Psoas muscle (tissue), 8 donors: ENCODE data around the gene SH2B3. TPM values are rescaled to one million over a fixed set of nuclear protein-coding genes. Genes with fewer than 3 reads are reported as not detected.
"Not testable (repeated sequence)": the region's sequence is repeated elsewhere in the genome, so short reads cannot be mapped to it uniquely, and the experiment has no call there.

Experiments used
- ATAC-seq, 4 donors: fragments of 200-7000 bp; cut with Tn5 transposase; one replicate each; pipeline ENCODE4 v1.9.1; 2020; ENCODE audit warnings: moderate library complexity in 3 of 4, mild to moderate bottlenecking in 2 of 4
- DNase-seq, 2 donors: peaks; one replicate each; pipeline ENCODE4 v3.0.0-alpha.2; 2020
- H3K27ac ChIP-seq: fragments of 200-600 bp; one replicate; pipeline ENCODE4 v1.8.0; 2022
- H3K27me3 ChIP-seq, 3 donors: fragments of 200-600 bp in 1 of 3; one replicate each; pipeline versions ENCODE4 v1.6.1 to v1.8.0; 2013 to 2022; ENCODE audit warnings: low read length in 2 of 3, mild to moderate bottlenecking in 2 of 3, moderate library complexity in 1 of 3; ENCODE audit not compliant: insufficient read depth in 3 of 3
- H3K36me3 ChIP-seq, 2 donors: fragments of 200-600 bp in 1 of 2; one replicate each; pipeline versions ENCODE4 v1.6.1 to v1.8.0; 2013 to 2022; ENCODE audit warnings: low read depth in 1 of 2, mild to moderate bottlenecking in 1 of 2, moderate library complexity in 1 of 2; ENCODE audit not compliant: insufficient read depth in 1 of 2
- H3K4me1 ChIP-seq: fragments of 200-600 bp; one replicate; pipeline ENCODE4 v1.8.0; 2022
- H3K4me3 ChIP-seq: fragments of 200-600 bp; one replicate; pipeline ENCODE4 v1.8.0; 2022; ENCODE audit warnings: mild to moderate bottlenecking
- H3K9me3 ChIP-seq: fragments of 200-600 bp; one replicate; pipeline ENCODE4 v1.8.0; 2022
- WGBS, 3 donors: extraction: QIAGEN DNeasy Blood & Tissue Kit; methylation state at CpG; one replicate each; pipeline versions ENCODE4 v1.1.6 to v1.1.7; 2013; 5-methylcytosine and 5-hydroxymethylcytosine counted together
- intact Hi-C, 2 donors: fragments of 100-400 bp; cut with DNase I; formaldehyde crosslinking; loops; one replicate each; pipeline versions ENCODE4 v1.11.0 to v1.14.2; 2022
- polyA plus RNA-seq, 3 donors: library from polyadenylated mRNA; stranded (reverse); fragments of 200-250 nt; gene quantifications; one replicate each; pipeline ENCODE4 v1.2.3, GENCODE V29; 2013
- total RNA-seq, 4 donors: library from RNA; stranded (reverse); fragmentation: NEBNext Ultra II Directional in 2 of 4; extraction: Animal tissue kit (Norgen Biotek cat#: 25700) in 2 of 4; gene quantifications; one replicate each; pipeline versions ENCODE4 v1.2.1 to v1.2.4, GENCODE V29; 2021 to 2023
- TF ChIP-seq, protein P1 (sequence below): fragments of 200-600 bp; IDR thresholded peaks from one replicate; pipeline ENCODE4 v1.8.0; 2022; ENCODE audit warnings: antibody characterized with exemption
- donor health status: healthy with polysubstance abuse.
- donor health status: DM: no; HTN: no; CAD: no; lungs with moderate emphysema.
- donor health status: Bipolar disorder and iron deficiency.
- donor health status: healthy.
- donor health status: DM: yes; HTN: yes; CAD: no.
- donor health status: DM: no; HTN: no; CAD: no.
- donor health status: DM: no; HTN: no; CAD: no.
- donor health status: DM: yes; HTN: yes; CAD: no.

SH2B3 gene
- total and polyA plus RNA-seq, 7 donors, result 4.4 to 25.0 (median 11.9) TPM

DNA sequence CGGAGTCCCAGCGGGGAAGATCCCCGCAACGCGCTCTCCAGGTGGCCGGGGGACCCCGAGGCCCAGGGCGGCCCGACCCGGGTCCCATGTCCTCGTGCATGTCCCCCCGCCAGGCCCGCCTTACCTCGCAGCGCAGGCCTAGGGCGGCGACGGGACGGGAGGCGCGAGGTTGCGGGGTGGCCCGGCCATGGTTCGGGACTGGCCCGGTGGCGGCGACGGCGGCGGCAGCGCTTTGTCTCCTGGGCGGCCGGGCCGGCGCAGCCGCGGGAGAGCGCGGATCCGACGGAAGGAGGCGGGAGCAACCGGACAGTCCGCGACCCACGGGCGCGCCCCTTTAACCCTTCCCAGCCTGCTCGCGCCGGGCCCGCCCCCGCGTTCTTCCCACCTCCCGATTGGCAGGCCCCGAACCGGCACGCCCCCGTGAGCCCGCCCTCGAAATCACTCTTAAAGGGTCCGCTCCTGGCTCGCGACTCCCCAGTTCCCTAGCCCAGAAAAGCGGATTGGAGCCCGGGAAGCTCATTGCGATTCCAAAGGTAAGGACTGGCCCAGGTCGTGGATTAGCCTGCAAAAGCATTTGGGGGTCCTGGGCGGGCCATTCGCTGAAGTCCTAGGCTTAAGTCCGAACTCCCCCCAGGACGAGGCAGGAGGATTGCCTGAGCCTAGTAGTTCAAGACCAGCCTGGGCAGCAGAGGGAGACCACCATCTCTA, 36.8 kb upstream of the SH2B3 start, which contains the start of gene PHETA1:
PHETA1 (minus strand) TSS at position 308 of the 708 bp plus-strand sequence. CDS start 5,668 bp downstream, outside the sequence.
- H3K4me1 ChIP-seq, result peaks cover 16% of the 10 kb centered on the region
- peak; percentile 98 to 99 (median 99) for ATAC-seq
- H3K36me3 ChIP-seq, result peaks cover 0 to 11% of the 10 kb centered on the region in 2 donors
- TF ChIP-seq, protein P1, sequence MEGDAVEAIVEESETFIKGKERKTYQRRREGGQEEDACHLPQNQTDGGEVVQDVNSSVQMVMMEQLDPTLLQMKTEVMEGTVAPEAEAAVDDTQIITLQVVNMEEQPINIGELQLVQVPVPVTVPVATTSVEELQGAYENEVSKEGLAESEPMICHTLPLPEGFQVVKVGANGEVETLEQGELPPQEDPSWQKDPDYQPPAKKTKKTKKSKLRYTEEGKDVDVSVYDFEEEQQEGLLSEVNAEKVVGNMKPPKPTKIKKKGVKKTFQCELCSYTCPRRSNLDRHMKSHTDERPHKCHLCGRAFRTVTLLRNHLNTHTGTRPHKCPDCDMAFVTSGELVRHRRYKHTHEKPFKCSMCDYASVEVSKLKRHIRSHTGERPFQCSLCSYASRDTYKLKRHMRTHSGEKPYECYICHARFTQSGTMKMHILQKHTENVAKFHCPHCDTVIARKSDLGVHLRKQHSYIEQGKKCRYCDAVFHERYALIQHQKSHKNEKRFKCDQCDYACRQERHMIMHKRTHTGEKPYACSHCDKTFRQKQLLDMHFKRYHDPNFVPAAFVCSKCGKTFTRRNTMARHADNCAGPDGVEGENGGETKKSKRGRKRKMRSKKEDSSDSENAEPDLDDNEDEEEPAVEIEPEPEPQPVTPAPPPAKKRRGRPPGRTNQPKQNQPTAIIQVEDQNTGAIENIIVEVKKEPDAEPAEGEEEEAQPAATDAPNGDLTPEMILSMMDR, result no peak
- H3K27ac ChIP-seq, result peak within 1 kb of the TSS; percentile 74
- WGBS, 3 donors, result 0 to 1% (median 0%) methylated on average over 61 to 72 of the region's 72 CpGs
- peak; percentile 95 to 96 for DNase-seq
- H3K4me3 ChIP-seq, result peak within 1 kb of the TSS; percentile 95
- intact Hi-C loops, result no loop called here
- no peaks in the 10 kb centered on the region for H3K27me3 ChIP-seq
- no peaks in the 10 kb centered on the region for H3K9me3 ChIP-seq

- intact Hi-C loops, result no loop called here
- DNase-seq (no peak), ATAC-seq (no peak)
- TF ChIP-seq, protein P1, result no peak
- peak overlapping the region; percentile 95 for H3K4me3 ChIP-seq
- no peaks in the 10 kb centered on the region for H3K27me3 ChIP-seq
- H3K27ac ChIP-seq, result peak overlapping the region; percentile 74
- H3K4me1 ChIP-seq, result peaks cover 16% of the 10 kb centered on the region
- no peaks in the 10 kb centered on the region for H3K9me3 ChIP-seq
- WGBS, 3 donors, result 40 to 58% (median 42%) methylated on average over 13 of the region's 13 CpGs
- H3K36me3 ChIP-seq, result peaks cover 0 to 8% of the 10 kb centered on the region in 2 donors
These were observed 36.1 kb upstream of the SH2B3 start for GRCh38 chr12:111369496-111370220.

GRCh38 chr12:111373231-111373630, 32.5 kb upstream of the SH2B3 start:
- H3K4me3 ChIP-seq, H3K27ac ChIP-seq, H3K9me3 ChIP-seq, intact Hi-C loops, H3K4me1 ChIP-seq, H3K36me3 ChIP-seq, H3K27me3 ChIP-seq, ATAC-seq, DNase-seq: not testable (repeated sequence)
- 96 to 100% (median 100%) methylated on average over 1 of the region's 1 CpG for WGBS, 3 donors

DNA sequence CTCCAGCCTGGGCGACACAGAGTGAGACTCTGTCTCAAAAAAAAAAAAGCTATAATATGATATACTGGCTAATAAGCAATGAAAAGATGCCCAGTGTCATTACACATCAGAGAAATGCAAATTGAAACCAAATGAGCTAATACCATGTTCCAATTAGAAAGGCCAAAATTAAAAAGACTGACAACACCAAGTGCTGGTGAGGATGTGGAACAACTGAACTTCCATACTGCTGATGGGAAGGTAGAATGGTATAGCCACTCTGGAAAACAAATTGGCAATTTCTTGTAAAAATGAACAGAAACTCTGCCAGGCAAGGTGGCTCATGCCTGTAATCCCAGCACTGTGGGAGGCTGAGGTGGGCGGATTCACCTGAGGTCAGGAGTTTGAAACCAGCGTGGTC, 28.3 kb upstream of the SH2B3 start:
- WGBS, 3 donors, result 98 to 99% (median 99%) methylated on average over 3 of the region's 3 CpGs
- intact Hi-C loops, result no loop called here
- H3K27me3 ChIP-seq, result no peaks in the 10 kb centered on the region
- no peaks in the 10 kb centered on the region for H3K36me3 ChIP-seq
- DNase-seq, result no peak
- no peak overlapping the region for H3K4me3 ChIP-seq
- TF ChIP-seq, protein P1, result no peak
- ATAC-seq, result no peak
- no peak overlapping the region for H3K27ac ChIP-seq
- H3K4me1 ChIP-seq, result no peaks in the 10 kb centered on the region
- H3K9me3 ChIP-seq, result peaks cover 5% of the 10 kb centered on the region

DNA sequence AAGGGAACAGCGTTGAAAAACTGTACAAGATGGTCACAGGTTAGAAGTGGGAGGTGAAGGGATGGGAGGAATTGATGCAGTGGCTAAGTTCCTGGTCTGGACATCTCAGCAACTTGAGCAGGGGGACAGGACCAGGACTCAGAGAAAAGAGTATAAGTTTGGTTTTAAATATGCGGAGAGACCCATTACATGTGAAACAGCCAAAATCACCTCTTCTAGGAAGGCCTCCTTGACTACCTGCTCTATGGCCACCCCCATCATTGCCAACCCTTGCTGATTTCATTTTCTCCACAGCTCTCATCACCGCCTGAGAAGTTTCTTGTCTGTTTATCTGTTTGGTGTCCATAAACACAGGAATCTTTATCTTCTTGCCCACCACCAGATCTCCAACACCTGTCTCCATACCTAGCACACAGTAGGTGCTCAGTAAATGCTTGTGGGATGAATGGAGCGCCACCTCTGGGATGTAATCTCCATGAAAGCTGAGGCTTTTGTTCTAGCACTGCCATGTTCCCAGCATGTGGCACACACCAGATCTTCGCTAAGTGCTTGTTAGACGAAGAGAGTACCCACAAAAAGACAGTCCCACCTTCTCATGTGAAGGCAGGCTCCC, 25.7 kb upstream of the SH2B3 start:
- Histone ChIP-seq H3K36me3 (no peaks in the 10 kb centered on the region), H3K4me1 (no peaks in the 10 kb centered on the region), H3K27ac (no peak overlapping the region), H3K27me3 (no peaks in the 10 kb centered on the region), H3K4me3 (no peak overlapping the region), H3K9me3 (peaks cover 5% of the 10 kb centered on the region)
- DNase-seq (no peak), ATAC-seq (no peak)
- intact Hi-C loops, result no loop called here
- TF ChIP-seq, protein P1, result no peak
- WGBS, 3 donors, result 85 to 91% (median 89%) methylated on average over 6 of the region's 6 CpGs
